ENCODE data around the gene CLCNKB.
"Not testable (repeated sequence)": the region's sequence is repeated elsewhere in the genome, so short reads cannot be mapped to it uniquely, and the experiment has no call there.

Gene CLCNKB

GRCh38 chr1:16043521-16043920 is at the start of gene CLCNKB:
CLCNKB (plus strand) TSS chr1:16043782; CDS start chr1:16044493, 711 bp downstream.
- FAIRE-seq = no peak
- DNase-seq (ENCODE audit: low spot score) = no peak

- no peak for FAIRE-seq
- DNase-seq (ENCODE audit: low spot score) = no peak
Observed at GRCh38 chr1:15994081-15994480, 49.5 kb upstream of the CLCNKB start.

DNA sequence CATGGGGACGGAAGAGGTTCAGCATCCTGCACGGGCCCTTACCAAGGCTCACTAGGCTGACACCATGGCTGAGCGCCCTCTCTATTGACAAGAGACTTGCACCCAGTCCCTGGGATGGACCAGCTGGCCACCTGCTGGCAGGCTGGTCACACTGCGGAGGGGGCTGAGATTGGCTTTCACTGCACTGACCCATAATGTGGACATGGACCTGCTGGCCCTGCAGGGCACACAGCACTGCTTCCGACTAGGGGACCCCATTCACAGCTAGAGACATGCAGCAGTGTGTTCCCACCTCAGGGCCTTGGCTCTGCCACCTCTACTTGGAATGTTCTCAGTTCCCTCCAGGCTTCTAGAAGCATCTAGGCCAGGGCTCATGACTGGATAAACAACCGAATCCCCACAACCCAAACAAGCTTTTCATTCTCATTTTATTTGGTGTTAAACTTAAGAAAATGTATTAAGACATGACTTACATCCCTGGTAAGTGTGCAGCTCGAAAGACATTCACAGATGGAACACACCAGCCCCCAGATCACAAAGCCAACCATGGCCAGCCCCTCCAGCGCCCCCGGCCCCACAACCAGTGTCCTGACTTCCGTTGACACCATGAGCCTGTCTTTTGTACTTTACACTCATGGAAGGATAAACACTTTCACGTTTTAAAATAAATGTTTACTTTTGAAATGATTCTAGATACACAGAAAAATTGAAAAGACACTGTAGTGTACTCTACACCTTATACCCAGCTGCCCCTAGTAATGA is 48.8 kb upstream of the CLCNKB start:
- DNase-seq (ENCODE audit: low spot score) = peak; percentile 74
- peak; percentile 65 for FAIRE-seq

DNA sequence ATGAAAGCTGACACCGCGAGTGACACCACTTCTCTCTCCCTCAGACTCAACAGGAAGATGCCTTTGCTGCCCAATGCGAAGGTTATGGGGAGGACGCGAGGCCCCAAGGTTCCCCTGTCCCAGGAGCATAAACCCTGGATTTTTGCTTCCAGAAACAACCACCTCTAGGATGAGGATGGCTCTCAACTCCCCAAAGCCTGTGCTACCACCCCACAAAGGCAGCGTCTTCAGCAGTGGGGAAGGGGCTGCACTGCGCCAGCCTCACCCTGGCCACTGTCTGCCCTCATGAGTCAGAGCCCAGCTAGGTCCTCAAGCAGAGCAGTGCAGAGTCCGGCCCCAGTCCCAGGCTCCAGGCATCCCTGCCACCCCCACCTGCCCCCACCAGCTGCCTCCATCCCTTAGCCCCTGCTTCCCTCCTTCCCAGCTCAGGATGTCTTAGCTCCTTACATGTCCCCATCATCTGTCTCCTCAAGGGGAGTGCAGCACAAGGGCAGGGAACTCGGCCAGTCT is 46.5 kb upstream of the CLCNKB start:
- DNase-seq (ENCODE audit: low spot score) (no peak), FAIRE-seq (no peak)

GRCh38 chr1:15997637-15998280 is 45.8 kb upstream of the CLCNKB start:
- FAIRE-seq (no peak), DNase-seq (ENCODE audit: low spot score) (no peak)

- no peak for FAIRE-seq
- DNase-seq (ENCODE audit: low spot score) = no peak
Observed at GRCh38 chr1:15998929-15999328, 44.7 kb upstream of the CLCNKB start.

DNA sequence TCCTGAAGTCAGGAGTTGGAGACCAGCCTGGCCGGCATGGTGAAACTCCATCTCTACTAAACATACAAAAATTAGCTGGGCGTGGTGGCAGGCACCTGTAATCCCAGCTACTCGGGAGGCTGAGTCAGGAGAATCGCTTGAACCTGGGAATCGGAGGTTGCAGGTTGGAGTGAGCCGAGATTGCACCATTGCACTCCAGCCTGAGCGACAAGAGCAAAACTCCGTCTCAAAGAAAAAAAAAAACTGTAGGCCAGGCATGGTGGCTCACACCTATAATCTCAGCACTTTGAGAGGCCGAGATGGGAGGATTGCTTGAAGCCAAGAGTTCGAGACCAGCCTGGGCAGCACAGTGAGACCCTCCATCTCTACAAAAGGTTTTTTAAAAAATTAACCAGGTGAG is 42.3 kb upstream of the CLCNKB start:
- FAIRE-seq; DNase-seq (ENCODE audit: low spot score): not testable (repeated sequence)

GRCh38 chr1:16005597-16005996 is 38.0 kb upstream of the CLCNKB start:
- DNase-seq (ENCODE audit: low spot score) = no peak
- no peak for FAIRE-seq

DNA sequence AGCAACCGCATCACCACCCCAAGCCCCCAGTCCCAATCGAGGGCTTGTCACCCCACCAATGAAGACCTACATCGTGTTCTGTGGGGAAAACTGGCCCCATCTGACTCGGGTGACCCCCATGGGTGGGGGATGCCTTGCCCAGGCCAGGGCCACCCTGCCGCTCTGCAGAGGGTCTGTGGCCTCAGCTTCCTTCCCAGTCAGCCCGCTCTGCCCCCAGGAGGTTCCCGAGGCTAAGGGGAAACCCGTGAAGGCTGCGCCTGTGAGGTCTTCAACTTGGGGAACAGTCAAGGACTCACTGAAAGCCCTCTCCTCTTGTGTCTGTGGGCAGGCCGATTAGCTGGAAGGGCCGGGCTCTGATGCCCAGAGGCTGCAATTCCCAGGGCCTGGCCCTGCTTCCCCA is 37.6 kb upstream of the CLCNKB start:
- no peak for DNase-seq (ENCODE audit: low spot score)
- no peak for FAIRE-seq

DNA sequence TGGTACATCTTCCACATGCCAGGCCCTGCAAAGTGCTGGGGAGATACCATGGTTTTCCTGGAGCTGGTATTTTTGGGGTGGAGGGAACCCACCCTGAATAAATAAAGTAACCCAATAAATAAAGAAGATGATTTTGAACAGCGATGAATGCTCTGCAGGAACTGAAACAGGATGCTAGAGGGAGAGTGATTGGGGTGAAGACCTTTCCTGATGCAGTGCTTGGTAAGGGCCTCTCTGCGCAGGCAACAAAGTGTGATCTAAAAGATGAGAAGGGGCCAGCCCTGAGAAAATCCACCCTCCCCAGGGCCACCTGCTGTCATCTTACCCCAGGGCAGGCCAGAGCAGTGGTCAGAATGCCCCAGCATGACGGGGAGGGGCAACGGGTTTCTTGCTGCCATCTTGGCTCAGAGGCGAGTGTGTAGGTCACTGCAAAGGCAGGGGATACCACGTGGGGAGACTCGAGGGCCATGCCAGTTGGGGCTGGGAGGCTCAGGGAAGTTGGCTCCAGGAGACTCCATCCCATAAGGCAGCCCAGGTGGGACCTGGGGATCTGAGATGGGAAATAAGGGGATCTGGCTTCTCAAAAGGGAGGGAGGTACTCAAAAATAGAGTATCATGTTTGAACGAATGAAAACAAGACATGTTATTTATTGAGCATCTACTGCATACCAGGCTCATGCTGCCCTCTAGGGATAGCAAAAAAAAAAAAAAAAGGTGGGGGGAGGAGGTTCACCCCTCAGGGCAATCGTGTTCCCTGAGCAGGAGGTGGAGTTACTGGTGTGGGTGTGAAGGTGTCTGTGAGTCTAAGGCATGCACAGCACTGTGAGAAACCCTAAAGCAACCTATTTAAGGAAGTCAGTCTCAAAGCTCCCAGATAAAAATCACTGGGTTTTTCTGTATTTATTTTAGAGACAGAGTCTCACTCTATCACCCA is 36.8 kb upstream of the CLCNKB start:
- FAIRE-seq = no peak
- DNase-seq (ENCODE audit: low spot score) = no peak

- FAIRE-seq (no peak), DNase-seq (ENCODE audit: low spot score) (no peak)
Observed at GRCh38 chr1:16007671-16008341, 35.8 kb upstream of the CLCNKB start.

DNA sequence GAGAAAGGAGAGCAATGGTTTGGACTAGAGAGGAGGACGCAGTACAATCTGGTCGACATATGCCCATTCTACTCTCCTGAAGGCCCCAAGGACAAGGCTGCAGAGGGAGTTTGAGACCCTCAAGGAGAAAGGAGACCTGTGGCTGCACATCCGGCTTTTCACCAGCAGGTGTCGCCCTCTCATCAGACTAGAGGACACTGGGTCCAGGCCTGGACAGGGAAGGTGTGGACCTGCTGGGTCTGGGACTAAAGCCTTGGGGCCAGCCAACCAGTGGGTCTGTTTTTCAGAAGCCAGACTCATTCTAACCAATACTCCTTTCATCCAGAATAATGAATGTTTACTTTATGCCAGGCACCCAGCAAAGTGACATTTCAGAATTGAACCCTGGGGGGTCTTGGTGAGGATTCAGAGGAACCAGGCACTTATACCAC is 34.5 kb upstream of the CLCNKB start:
- DNase-seq (ENCODE audit: low spot score) (peak; percentile 71), FAIRE-seq (no peak)

DNA sequence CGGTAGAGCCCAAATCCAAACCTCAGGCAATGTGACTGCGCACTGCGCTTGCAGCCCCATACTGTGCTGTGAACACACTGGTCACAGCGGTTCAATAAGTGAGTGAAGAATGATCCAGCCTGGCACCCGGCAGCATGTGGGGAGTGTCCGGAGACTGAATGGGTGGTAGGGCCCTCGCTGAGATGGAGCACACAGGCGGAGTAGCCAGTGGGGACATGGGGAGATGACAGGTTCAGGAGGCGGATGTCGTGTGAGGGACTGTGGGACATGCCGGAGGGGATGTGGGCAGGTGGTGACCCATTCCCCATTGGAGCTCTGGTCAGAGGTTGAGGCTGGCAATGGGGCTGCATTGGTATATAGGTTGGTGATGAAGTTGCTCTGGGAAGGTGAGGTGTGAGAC is 33.9 kb upstream of the CLCNKB start:
- DNase-seq (ENCODE audit: low spot score) = no peak
- no peak for FAIRE-seq

GRCh38 chr1:16010837-16011236 is 32.7 kb upstream of the CLCNKB start:
- DNase-seq (ENCODE audit: low spot score) (no peak), FAIRE-seq (no peak)

GRCh38 chr1:16011936-16012589 is 31.5 kb upstream of the CLCNKB start:
- no peak for FAIRE-seq
- no peak for DNase-seq (ENCODE audit: low spot score)

GRCh38 chr1:16012590-16013219 is 30.9 kb upstream of the CLCNKB start:
- DNase-seq (ENCODE audit: low spot score) = peak; percentile 79
- no peak for FAIRE-seq

GRCh38 chr1:16013220-16013907 is 30.2 kb upstream of the CLCNKB start:
- peak; percentile 87 for DNase-seq (ENCODE audit: low spot score)
- FAIRE-seq = no peak

- no peak for FAIRE-seq
Observed at GRCh38 chr1:16013908-16014258, 29.7 kb upstream of the CLCNKB start.

More at GRCh38 chr1:16013908-16014258, 29.7 kb upstream of the CLCNKB start:
- no peak for DNase-seq (ENCODE audit: low spot score)
